ENCODE results near the gene SH3D19. TPM values are rescaled to one million over a fixed set of nuclear protein-coding genes. Genes with fewer than 3 reads are reported as not detected.

Gene SH3D19
- total and polyA plus RNA-seq, 7 donors, result 31.4 to 195 (median 105) TPM

DNA sequence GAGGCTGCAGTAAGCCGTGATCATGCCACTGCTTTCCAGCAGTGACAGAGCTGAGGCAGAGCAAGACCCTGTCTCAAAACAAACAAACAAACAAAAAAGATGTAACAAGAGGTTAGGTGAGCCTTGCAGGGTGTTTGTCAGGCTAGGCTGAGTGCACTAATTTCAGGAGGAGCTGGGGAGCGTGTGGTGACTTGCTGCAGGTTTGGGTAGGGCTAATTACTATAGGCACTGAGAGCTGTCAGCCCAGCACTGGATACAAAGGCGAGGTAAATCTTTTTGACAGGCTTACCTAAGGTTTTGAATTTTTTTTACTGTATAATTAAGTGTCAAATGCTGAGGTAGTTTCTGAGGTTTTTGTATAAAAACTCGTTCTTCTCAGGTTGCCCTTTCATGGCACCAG, 29.8 kb upstream of the SH3D19 start:
- 78 to 82% methylated on average over 4 of the region's 4 CpGs for WGBS, 2 donors
- intact Hi-C loops (cut with DNase I), result no loop called here
- TF ChIP-seq POLR2AphosphoS5 (IDR thresholded peaks at IDR 0.05) (no peak), POLR2A (IDR thresholded peaks at IDR 0.05) (no peak), EP300 (IDR thresholded peaks at IDR 0.05) (no peak)
- TF ChIP-seq, protein P1, sequence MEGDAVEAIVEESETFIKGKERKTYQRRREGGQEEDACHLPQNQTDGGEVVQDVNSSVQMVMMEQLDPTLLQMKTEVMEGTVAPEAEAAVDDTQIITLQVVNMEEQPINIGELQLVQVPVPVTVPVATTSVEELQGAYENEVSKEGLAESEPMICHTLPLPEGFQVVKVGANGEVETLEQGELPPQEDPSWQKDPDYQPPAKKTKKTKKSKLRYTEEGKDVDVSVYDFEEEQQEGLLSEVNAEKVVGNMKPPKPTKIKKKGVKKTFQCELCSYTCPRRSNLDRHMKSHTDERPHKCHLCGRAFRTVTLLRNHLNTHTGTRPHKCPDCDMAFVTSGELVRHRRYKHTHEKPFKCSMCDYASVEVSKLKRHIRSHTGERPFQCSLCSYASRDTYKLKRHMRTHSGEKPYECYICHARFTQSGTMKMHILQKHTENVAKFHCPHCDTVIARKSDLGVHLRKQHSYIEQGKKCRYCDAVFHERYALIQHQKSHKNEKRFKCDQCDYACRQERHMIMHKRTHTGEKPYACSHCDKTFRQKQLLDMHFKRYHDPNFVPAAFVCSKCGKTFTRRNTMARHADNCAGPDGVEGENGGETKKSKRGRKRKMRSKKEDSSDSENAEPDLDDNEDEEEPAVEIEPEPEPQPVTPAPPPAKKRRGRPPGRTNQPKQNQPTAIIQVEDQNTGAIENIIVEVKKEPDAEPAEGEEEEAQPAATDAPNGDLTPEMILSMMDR (IDR thresholded peaks at IDR 0.05), result no peak
- no peaks in the 10 kb centered on the region for H3K36me3 ChIP-seq
- H3K4me3 ChIP-seq, result no peak overlapping the region
- H3K4me1 ChIP-seq, result no peaks in the 10 kb centered on the region
- H3K27ac ChIP-seq, result no peak overlapping the region
- no peaks in the 10 kb centered on the region for H3K27me3 ChIP-seq
- DNase-seq, result no peak
- no peaks in the 10 kb centered on the region for H3K9me3 ChIP-seq

DNA sequence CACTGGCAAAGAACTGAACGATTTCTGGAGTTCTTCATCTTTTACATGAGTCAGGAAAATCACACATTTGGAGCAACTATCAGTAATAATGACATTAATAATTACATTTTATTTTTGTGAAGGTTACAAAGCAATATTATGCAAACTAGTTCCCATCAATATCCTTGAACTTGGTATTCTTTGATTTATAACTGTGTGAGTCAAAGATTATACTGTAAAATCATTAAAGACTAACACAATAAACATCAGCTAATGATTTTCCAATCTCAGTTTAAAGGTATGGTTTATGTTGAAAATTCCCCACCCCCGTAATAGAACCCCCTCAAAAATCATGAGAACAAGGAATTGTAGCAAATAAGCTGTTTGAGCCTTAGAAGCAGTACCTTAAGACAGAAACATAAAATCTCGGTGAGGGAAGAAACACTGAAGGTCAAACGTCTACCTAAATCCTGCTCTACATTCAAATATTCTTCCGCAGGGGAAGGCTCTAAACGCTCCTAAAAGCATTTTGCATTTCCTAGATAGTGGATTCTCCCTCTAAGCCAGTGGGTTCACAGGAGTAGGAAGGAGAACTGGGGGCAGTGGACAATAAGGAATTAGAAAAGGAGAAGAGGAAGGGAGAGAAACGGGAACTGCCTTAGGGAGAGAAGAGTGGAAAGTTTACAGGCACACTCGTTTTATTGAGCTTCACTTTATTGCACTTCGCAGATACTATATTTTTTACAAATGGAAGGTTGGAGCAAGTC, 22.3 kb upstream of the SH3D19 start:
- intact Hi-C loops (cut with DNase I), result no loop called here
- no peak overlapping the region for H3K4me3 ChIP-seq
- 17 to 39% methylated on average over 9 of the region's 9 CpGs for WGBS, 2 donors
- no peaks in the 10 kb centered on the region for H3K27me3 ChIP-seq
- DNase-seq, result no peak
- H3K36me3 ChIP-seq, result no peaks in the 10 kb centered on the region
- no peaks in the 10 kb centered on the region for H3K4me1 ChIP-seq
- H3K9me3 ChIP-seq, result no peaks in the 10 kb centered on the region
- TF ChIP-seq, protein P1 (IDR thresholded peaks at IDR 0.05), result no peak
- TF ChIP-seq POLR2AphosphoS5 (IDR thresholded peaks at IDR 0.05) (no peak), POLR2A (IDR thresholded peaks at IDR 0.05) (no peak), EP300 (IDR thresholded peaks at IDR 0.05) (no peak)
- H3K27ac ChIP-seq, result no peak overlapping the region

DNA sequence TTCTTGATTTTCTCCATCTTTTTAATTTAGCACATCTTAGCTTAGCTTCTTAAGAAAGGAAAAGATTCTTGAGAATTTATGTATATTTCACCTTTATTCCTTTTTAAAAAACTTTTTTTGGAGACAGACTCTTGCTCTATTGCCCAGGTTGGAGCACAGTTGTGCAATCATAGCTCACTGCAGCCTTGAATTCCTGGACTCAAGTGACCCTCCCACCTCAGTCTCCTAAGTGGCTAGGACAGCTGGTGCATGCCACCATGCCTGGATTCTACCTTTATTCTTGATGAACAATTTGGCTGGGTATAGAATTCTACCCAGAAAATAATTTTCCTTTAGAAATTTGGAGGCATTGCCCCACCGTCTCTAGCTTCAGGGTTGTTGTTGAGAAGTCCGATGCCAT, 19.5 kb upstream of the SH3D19 start:
- H3K4me3 ChIP-seq, result no peak overlapping the region
- DNase-seq, result no peak
- no peaks in the 10 kb centered on the region for H3K36me3 ChIP-seq
- H3K27ac ChIP-seq, result no peak overlapping the region
- TF ChIP-seq, protein P1 (IDR thresholded peaks at IDR 0.05), result no peak
- TF ChIP-seq POLR2A (IDR thresholded peaks at IDR 0.05), result no peak
- no peak for TF ChIP-seq EP300 (IDR thresholded peaks at IDR 0.05)
- no peak for TF ChIP-seq POLR2AphosphoS5 (IDR thresholded peaks at IDR 0.05)
- H3K9me3 ChIP-seq, result no peaks in the 10 kb centered on the region
- no peaks in the 10 kb centered on the region for H3K4me1 ChIP-seq
- intact Hi-C loops (cut with DNase I), result no loop called here
- 97 to 98% methylated on average over 2 of the region's 2 CpGs for WGBS, 2 donors
- H3K27me3 ChIP-seq, result no peaks in the 10 kb centered on the region

DNA sequence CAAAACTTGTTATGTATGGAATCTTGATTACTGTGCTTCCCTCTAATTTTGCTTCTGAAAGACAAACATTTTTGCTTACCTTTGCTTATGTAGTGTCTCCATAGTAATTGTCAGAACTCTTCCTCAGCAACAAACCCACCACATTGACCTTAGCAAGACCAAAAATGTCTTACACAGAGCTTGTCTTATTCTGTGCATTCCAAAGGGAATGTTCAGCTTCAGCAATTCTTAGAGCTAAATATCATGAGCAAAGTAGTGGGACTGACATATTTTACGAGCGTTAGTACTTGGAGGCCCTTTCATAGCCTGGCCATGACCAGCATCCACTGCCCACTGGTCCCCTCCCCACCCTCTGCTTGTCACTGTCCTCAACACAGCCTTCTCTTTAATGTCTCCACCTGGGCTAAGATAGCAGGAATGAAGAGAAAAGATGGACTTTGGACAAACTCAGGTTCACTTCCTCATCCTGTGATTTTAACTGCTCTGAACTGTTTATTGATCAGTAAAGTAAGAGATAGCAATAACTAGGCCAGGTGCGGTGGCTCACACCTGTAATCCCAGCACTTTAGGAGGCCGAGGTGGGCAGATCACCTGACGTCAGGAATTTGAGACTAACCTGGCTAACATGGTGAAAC, 15.5 kb upstream of the SH3D19 start:
- Histone ChIP-seq H3K36me3 (no peaks in the 10 kb centered on the region), H3K9me3 (no peaks in the 10 kb centered on the region), H3K27ac (no peak overlapping the region), H3K27me3 (no peaks in the 10 kb centered on the region), H3K4me1 (no peaks in the 10 kb centered on the region), H3K4me3 (no peak overlapping the region)
- no peak for TF ChIP-seq EP300 (IDR thresholded peaks at IDR 0.05)
- TF ChIP-seq POLR2AphosphoS5 (IDR thresholded peaks at IDR 0.05), result no peak
- no peak for TF ChIP-seq POLR2A (IDR thresholded peaks at IDR 0.05)
- TF ChIP-seq, protein P1 (IDR thresholded peaks at IDR 0.05), result no peak
- intact Hi-C loops (cut with DNase I), result no loop called here
- no peak for DNase-seq
- 20 to 74% methylated on average over 5 of the region's 5 CpGs for WGBS, 2 donors
